Medulla oblongata (tissue), 1 donor: ENCODE measurements around the gene CYP2S1.
A peak's percentile ranks its signal among the peaks of the same experiment; 100 is the strongest.
"Not testable (repeated sequence)": the region's sequence is repeated elsewhere in the genome, so short reads cannot be mapped to it uniquely, and the experiment has no call there.

Experiments
- DNase-seq: peaks from one replicate; pipeline ENCODE4 v3.0.0-alpha.2; 2015; ENCODE audit errors: extremely low spot score

Gene CYP2S1

GRCh38 chr19:41192574-41193429 is at the start of gene CYP2S1:
Gene CYP2S1, plus strand, starts transcription at chr19:41193219. Its CDS starts 46 bp downstream, at chr19:41193265.
- DNase-seq = no peak

GRCh38 chr19:41144403-41144802 is 48.6 kb upstream of the CYP2S1 start:
- DNase-seq = peak; percentile 81

GRCh38 chr19:41149831-41150230 is 43.2 kb upstream of the CYP2S1 start:
- no peak for DNase-seq

DNA sequence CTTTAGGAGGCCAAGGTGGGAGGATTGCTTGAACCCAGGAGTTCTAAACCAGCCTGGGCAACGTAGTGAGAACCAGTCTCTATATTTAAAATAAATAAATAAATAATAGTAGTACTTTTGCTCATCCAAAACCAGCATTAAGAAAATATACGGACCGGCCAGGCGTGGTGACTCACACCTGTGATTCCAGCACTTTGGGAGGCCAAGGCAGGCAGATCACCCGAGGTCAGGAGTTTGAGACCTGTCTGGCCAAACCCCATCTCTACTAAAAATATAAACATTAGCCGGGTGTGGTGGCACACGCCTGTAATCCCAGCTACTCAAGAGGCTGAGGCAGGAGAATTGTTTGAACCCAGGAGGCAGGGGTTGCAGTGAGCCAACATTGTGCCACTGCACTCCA is 42.0 kb upstream of the CYP2S1 start:
- not testable (repeated sequence) for DNase-seq

GRCh38 chr19:41154060-41154459 is 39.0 kb upstream of the CYP2S1 start:
- no peak for DNase-seq

GRCh38 chr19:41156207-41156606 is 36.8 kb upstream of the CYP2S1 start:
- DNase-seq = no peak

DNA sequence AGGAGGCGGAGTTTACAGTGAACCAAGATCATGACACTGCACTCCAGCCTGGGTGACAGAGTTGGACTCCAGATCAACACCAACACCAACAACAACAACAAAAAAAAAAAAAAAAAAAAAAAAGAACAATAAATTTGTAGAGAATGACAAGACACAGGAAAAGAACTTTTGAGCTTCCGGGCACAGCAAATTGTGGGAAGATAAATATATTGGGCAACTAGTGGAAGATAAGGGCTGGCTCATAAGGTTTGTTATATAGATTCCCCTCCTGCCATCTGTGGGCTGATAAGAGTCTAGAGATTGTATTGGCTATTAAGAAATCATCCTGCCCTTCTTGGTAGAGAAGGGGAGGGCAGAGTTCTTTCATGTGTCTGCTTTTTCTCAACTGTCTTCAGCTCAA is 33.1 kb upstream of the CYP2S1 start:
- DNase-seq = no peak

DNA sequence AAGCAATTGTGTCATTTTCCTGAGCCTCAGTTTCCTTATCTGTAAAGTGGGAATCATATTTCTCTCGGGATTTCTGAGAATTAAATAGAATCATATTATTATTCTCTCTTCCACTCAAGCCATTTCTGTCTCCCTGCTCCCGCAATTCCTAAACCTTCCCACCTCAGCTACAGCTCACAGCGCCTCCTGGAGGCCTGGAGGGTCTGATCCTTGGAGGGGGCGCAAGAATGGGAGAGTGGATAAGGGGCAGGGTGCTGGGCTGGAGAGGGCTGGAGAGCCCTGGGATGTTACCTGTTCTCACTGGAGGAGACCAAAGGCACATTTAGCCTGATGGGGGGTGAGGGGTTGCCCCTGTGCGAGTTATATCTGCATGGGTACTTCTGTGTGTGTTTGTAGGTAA is 31.1 kb upstream of the CYP2S1 start:
- no peak for DNase-seq

- no peak for DNase-seq
These were observed 25.8 kb upstream of the CYP2S1 start for GRCh38 chr19:41166944-41167804.

GRCh38 chr19:41172297-41173164 is 20.5 kb upstream of the CYP2S1 start:
- no peak for DNase-seq

DNA sequence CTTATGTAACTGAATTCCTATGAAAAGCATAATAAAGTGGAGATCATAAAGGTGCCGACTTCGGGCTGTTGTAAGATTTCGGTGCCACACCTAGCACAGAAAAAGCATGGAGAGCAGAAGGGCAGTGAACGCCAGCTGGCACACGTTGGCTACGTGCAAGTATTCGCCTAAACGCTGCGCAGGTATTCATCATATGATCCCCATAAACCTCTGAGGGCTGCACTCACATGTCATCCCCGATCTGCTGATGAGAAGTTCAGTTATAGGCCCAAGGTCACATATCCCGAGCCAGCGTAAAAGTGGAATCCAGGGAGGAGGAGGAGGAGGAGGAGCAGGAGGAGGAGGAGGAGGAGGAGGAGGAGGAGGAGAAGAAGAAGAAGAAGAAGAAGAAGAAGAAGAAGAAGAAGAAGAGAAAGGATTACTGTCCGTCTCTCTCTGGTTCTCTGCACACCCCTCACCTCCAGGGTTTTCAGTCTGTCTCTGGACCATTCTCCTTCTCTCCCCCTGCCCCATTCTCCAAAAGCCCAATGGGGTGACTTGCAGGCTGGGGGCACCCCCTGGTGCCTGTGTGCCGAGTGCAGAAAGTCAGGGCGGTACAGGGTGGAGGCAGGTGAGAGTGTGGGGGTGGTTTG is 18.6 kb upstream of the CYP2S1 start:
- no peak for DNase-seq

GRCh38 chr19:41175801-41176777 is 16.9 kb upstream of the CYP2S1 start:
- DNase-seq = peak; percentile 83

GRCh38 chr19:41180173-41180572 is 12.8 kb upstream of the CYP2S1 start:
- DNase-seq = not testable (repeated sequence)

DNA sequence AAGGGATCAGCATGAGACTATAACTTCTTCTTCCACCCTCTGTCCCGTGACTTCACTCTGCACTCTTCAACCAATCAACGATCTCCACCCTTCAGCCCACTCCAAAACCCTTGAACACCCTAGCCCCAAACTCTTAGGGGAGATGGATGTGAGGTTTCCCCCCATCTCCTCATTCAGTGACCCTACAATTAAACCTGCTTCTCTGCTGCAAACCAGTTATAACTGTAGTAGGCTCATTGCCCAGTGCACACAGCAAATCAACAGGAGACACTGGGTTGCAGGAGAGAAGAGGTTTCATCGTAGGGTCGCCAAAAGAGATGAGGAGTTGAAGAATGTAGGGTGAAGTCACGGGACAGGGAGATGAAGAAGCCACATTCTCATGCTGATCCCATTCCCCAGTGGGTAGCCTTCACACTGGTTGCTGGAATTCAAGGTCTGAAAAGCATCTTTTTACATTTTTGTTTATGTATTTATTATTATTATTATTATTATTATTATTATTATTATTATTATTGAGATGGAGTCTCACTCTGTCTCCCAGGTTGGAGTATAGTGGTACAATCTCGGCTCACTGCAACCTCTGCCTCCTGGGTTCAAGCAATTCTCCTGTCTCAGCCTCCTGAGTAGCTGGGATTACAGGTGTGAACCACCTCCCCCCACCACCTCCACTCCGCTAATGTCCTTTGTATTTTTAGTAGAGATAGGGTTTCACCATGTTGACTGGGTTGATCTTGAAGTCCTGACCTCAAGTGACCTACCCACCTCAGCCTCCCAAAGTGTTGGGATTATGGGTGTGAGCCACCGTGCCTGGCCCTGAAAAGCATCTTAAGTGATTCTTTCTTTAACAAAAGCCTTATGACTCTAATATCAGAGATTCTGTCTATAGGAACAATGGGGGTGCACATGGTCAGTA is 5.8 kb upstream of the CYP2S1 start:
- no peak for DNase-seq

DNA sequence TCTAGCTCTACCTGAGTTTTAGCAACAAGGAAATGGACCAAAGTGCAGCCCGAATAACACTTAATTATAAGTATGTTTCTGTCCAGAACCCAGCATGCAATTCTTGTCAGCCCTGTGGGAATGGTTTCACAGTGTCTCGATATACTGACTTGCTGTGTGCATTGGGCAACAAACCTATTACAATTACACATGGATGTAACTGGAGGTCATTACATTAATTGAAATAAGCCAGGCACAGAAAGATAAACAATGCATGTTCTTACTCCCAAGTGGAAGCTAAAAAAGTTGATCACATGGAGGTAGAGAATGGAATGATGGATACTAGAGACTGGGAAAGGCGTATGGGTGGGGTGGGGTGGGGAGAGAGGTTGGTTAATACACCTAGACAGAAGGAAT is 5.1 kb upstream of the CYP2S1 start:
- DNase-seq = no peak

DNA sequence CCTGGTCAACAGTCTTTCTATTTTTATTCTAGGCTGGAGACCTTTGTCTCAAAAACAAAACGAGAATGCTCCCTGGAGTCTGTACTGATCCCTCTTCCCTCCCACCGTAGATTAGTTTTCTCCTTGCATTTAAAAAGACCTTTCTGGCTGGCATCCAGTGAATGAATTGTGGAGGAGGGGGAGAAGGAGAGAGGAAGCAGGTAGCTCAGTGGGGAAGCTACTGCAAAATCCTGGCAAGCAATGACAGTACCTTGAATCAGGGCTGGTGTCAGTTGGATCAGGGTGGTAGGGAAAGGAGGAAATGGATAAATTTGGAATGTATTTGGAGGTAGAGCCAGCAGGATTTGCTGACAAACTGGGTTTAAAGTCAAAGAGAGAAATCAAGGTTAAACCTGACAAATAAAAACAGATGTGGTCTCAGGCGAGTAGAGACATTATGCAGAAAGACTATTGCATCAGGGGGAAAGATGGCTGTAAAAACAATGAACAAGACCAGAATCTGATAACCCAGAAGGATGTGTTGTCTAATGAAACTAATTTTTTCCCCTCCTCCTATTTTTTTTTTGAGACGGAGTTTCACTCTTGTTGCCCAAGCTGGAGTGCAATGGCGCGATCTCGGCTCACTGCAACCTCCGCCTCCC is 3.5 kb upstream of the CYP2S1 start:
- DNase-seq = no peak

DNA sequence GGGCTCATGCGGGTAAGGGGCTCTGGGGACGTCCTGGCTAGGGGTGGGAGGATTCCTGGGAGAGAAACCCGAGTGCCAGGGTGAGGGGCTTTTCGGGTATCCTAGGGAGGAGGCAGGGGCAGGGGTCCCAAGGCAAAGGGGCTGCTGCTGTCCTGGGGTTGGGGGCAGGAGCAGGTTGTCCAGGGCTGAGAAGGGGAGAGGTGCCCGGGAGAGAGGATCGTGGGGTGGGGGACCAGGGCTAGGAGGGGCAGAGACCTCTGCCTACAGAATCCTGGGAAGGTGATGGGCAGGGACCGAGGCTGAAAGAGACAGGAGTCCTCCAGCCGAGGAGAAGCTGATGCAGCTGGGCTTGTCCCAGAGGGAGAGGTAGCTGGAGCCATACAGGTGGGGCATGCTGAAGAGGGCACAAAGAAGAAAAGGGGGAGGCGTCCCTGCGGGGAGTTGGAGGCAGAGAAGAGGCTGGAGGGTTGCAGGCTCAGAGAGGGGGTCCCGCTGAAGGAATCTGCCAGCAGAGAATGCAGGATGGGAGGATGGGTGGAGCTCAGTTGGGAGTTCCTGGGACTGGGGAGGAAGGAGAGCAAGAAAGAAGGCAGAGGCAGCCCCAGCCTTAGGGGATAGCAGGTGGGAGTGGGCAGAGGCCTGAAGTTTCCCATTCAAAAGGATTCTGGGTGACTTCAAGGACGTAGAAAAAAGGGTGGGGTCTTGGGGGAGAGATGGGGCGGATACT is 574 bp downstream of the CYP2S1 start:
- no peak for DNase-seq

DNA sequence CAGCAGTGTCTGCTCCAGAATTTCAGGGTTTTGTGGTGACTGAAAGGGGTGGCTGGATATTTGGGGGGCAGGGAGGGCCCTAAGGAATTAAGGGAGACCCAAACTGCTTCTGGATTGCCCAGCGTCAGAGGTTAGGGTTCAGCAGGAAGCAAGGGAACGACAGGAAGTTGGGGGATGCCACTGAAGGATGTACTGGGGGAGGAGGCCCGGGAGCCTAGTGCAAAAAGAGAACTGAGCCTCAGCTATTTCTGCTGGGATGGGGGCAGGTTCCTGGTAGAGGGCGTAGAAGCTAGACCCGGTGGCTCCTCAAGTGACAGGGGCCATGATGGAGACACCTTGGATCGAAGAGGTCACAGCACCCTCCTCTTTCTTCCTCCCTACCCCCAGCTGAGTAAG is 1.1 kb downstream of the CYP2S1 start:
- no peak for DNase-seq
